ENCODE measurements around the gene VTN. TPM values are rescaled to one million over a fixed set of nuclear protein-coding genes. Genes with fewer than 3 reads are reported as not detected.

VTN gene
- total RNA-seq, 1 donor from 2014 or later: 40.4 TPM

- Histone ChIP-seq H3K27me3 (ENCODE audit: low read depth) (no peaks in the 10 kb centered on the region), H3K4me3 (no peak overlapping the region), H3K27ac (replicated peaks) (no peak overlapping the region), H3K9me3 (replicated peaks) (no peaks in the 10 kb centered on the region), H3K36me3 (peaks cover 46% of the 10 kb centered on the region), H3K4me1 (peaks cover 24% of the 10 kb centered on the region)
- no peak for DNase-seq
- no peak for TF ChIP-seq CTCF (IDR thresholded peaks at IDR 0.05; ENCODE audit: borderline replicate concordance)
- intact Hi-C loops (cut with micrococcal nuclease): no loop called here
These were observed 39.4 kb downstream of the VTN start for GRCh38 chr17:28330671-28331070.

GRCh38 chr17:28328325-28328724, 41.8 kb downstream of the VTN start:
- Histone ChIP-seq H3K27me3 (ENCODE audit: low read depth) (no peaks in the 10 kb centered on the region), H3K9me3 (replicated peaks) (no peaks in the 10 kb centered on the region), H3K4me3 (no peak overlapping the region), H3K36me3 (peaks cover 46% of the 10 kb centered on the region), H3K27ac (replicated peaks) (no peak overlapping the region), H3K4me1 (peaks cover 4% of the 10 kb centered on the region)
- DNase-seq: no peak
- no peak for TF ChIP-seq CTCF (IDR thresholded peaks at IDR 0.05; ENCODE audit: borderline replicate concordance)
- intact Hi-C loops (cut with micrococcal nuclease): no loop called here

GRCh38 chr17:28327709-28328108, 42.4 kb downstream of the VTN start:
- H3K27me3 ChIP-seq (ENCODE audit: low read depth): no peaks in the 10 kb centered on the region
- TF ChIP-seq CTCF (IDR thresholded peaks at IDR 0.05; ENCODE audit: borderline replicate concordance): no peak
- DNase-seq: no peak
- H3K27ac ChIP-seq (replicated peaks): no peak overlapping the region
- no peak overlapping the region for H3K4me3 ChIP-seq
- intact Hi-C loops (cut with micrococcal nuclease): no loop called here
- no peaks in the 10 kb centered on the region for H3K9me3 ChIP-seq (replicated peaks)
- H3K36me3 ChIP-seq: peaks cover 46% of the 10 kb centered on the region
- H3K4me1 ChIP-seq: no peaks in the 10 kb centered on the region

GRCh38 chr17:28327031-28327607, 43.0 kb downstream of the VTN start:
- no peak for DNase-seq
- no peak for TF ChIP-seq CTCF (IDR thresholded peaks at IDR 0.05; ENCODE audit: borderline replicate concordance)
- H3K9me3 ChIP-seq (replicated peaks): no peaks in the 10 kb centered on the region
- H3K27me3 ChIP-seq (ENCODE audit: low read depth): no peaks in the 10 kb centered on the region
- H3K36me3 ChIP-seq: peaks cover 43% of the 10 kb centered on the region
- intact Hi-C loops (cut with micrococcal nuclease): no loop called here
- no peak overlapping the region for H3K27ac ChIP-seq (replicated peaks)
- no peak overlapping the region for H3K4me3 ChIP-seq
- H3K4me1 ChIP-seq: no peaks in the 10 kb centered on the region

- H3K4me1 ChIP-seq: no peaks in the 10 kb centered on the region
- H3K27ac ChIP-seq (replicated peaks): no peak overlapping the region
These were observed 44.0 kb downstream of the VTN start for GRCh38 chr17:28326114-28326513.

More at GRCh38 chr17:28326114-28326513, 44.0 kb downstream of the VTN start:
- peaks cover 33% of the 10 kb centered on the region for H3K36me3 ChIP-seq
- intact Hi-C loops (cut with micrococcal nuclease): no loop called here
- no peak for TF ChIP-seq CTCF (IDR thresholded peaks at IDR 0.05; ENCODE audit: borderline replicate concordance)
- H3K4me3 ChIP-seq: no peak overlapping the region
- DNase-seq: no peak
- H3K9me3 ChIP-seq (replicated peaks): no peaks in the 10 kb centered on the region
- no peaks in the 10 kb centered on the region for H3K27me3 ChIP-seq (ENCODE audit: low read depth)

All from left ventricle myocardium inferior (tissue), 1 donor.